ENCODE results near the gene P4HA2. TPM values are rescaled to one million over a fixed set of nuclear protein-coding genes. Genes with fewer than 3 reads are reported as not detected.

P4HA2 gene
- total and polyA plus RNA-seq, 2 donors (not counting 3 experiments of a cell fraction or from before 2014, with no cell fraction given), result 37.6 to 58.7 TPM

GRCh38 chr5:132253452-132254320 is 26.0 kb upstream of the P4HA2 start:
- intact Hi-C loops (cut with micrococcal nuclease), result no loop called here
- no peak for FAIRE-seq

GRCh38 chr5:132253008-132253441 is 25.4 kb upstream of the P4HA2 start:
- no peak for FAIRE-seq
- peaks cover 5% of the 10 kb centered on the region for H3K79me2 ChIP-seq (ENCODE audit: control insufficient read depth, insufficient read depth, low read length)
- no peaks in the 10 kb centered on the region for H3K9me1 ChIP-seq (replicated peaks; ENCODE audit: control insufficient read depth, extremely low read depth, insufficient read depth, low read length)
- no peak for DNase-seq (ENCODE audit: low read depth, low spot score)
- ChIA-PET POLR2A (no interaction called here), CTCF (interaction anchor here (8.3 kb wide), 1 partner anchor 15 kb away, joined by 63 read pairs; no protein-coding TSS in a partner anchor)
- no peak overlapping the region for H3K27ac ChIP-seq (ENCODE audit: insufficient read depth, low read depth, low read length)
- H2AFZ ChIP-seq (ENCODE audit: low read depth, low read length), result no peak overlapping the region
- BruUV-seq (replicated peaks), result no TSS peak
- intact Hi-C loops (cut with micrococcal nuclease) (no loop called here), dilution Hi-C loops (cut with MboI; ENCODE audit: extremely low pct_ligation_motif_present, low sequenced_read_pairs) (no loop called here)
- H3K4me2 ChIP-seq (ENCODE audit: insufficient read depth, low read length), result no peak overlapping the region
- H3K9ac ChIP-seq (replicated peaks; ENCODE audit: extremely low read depth, insufficient read depth, low read length), result no peak overlapping the region
- no peaks in the 10 kb centered on the region for H3K9me3 ChIP-seq (replicated peaks; ENCODE audit: control insufficient read depth, insufficient read depth, low read length)
- no peak for TF ChIP-seq POLR2AphosphoS5 (IDR thresholded peaks at IDR 0.05; ENCODE audit: insufficient read depth, low read depth, low read length)
- H3K36me3 ChIP-seq (ENCODE audit: control insufficient read depth in 2 of 2, extremely low read depth in 1 of 2, insufficient read depth in 2 of 2, low read length in 2 of 2), result no peaks in the 10 kb centered on the region
- no peaks in the 10 kb centered on the region for H3K27me3 ChIP-seq (ENCODE audit: control insufficient read depth in 2 of 2, insufficient read depth in 2 of 2, low read length in 2 of 2)
- no peak overlapping the region for H3K4me3 ChIP-seq (replicated peaks in 1 of 3; ENCODE audit: insufficient read depth in 1 of 3, low read depth in 1 of 3, low read length in 3 of 3)
- no peaks in the 10 kb centered on the region for H4K20me1 ChIP-seq (replicated peaks; ENCODE audit: control insufficient read depth, extremely low read depth, insufficient read depth, low read length)
- H3K4me1 ChIP-seq (ENCODE audit: control insufficient read depth, extremely low read depth, insufficient read depth, low read length), result peaks cover 2% of the 10 kb centered on the region

More at GRCh38 chr5:132253452-132254320, 26.0 kb upstream of the P4HA2 start:
- BruUV-seq (replicated peaks), result no TSS peak
- dilution Hi-C loops (cut with MboI; ENCODE audit: extremely low pct_ligation_motif_present, low sequenced_read_pairs), result no loop called here
- Histone ChIP-seq H3K27me3 (ENCODE audit: control insufficient read depth in 2 of 2, insufficient read depth in 2 of 2, low read length in 2 of 2) (no peaks in the 10 kb centered on the region), H3K9ac (replicated peaks; ENCODE audit: extremely low read depth, insufficient read depth, low read length) (no peak overlapping the region), H3K4me2 (ENCODE audit: insufficient read depth, low read length) (no peak overlapping the region), H3K79me2 (ENCODE audit: control insufficient read depth, insufficient read depth, low read length) (peaks cover 11% of the 10 kb centered on the region), H3K9me1 (replicated peaks; ENCODE audit: control insufficient read depth, extremely low read depth, insufficient read depth, low read length) (no peaks in the 10 kb centered on the region), H3K36me3 (ENCODE audit: control insufficient read depth in 2 of 2, extremely low read depth in 1 of 2, insufficient read depth in 2 of 2, low read length in 2 of 2) (no peaks in the 10 kb centered on the region), H3K4me1 (ENCODE audit: control insufficient read depth, extremely low read depth, insufficient read depth, low read length) (peaks cover 8% of the 10 kb centered on the region), H3K4me3 (replicated peaks in 1 of 3; ENCODE audit: insufficient read depth in 1 of 3, low read depth in 1 of 3, low read length in 3 of 3) (no peak overlapping the region), H4K20me1 (replicated peaks; ENCODE audit: control insufficient read depth, extremely low read depth, insufficient read depth, low read length) (no peaks in the 10 kb centered on the region), H2AFZ (ENCODE audit: low read depth, low read length) (no peak overlapping the region), H3K9me3 (replicated peaks; ENCODE audit: control insufficient read depth, insufficient read depth, low read length) (no peaks in the 10 kb centered on the region), H3K27ac (ENCODE audit: insufficient read depth, low read depth, low read length) (no peak overlapping the region)
- TF ChIP-seq MAX (IDR thresholded peaks at IDR 0.05; ENCODE audit: insufficient read depth, insufficient read length), result no peak
- no peak for TF ChIP-seq GATA2 (IDR thresholded peaks at IDR 0.05; ENCODE audit: insufficient read depth, insufficient read length, low read depth, low read length)
- TF ChIP-seq FOS (IDR thresholded peaks at IDR 0.05; ENCODE audit: borderline replicate concordance, insufficient read depth, low read length), result no peak
- TF ChIP-seq POLR2AphosphoS5 (IDR thresholded peaks at IDR 0.05; ENCODE audit: insufficient read depth, low read depth, low read length), result no peak
- no peak for TF ChIP-seq JUN (IDR thresholded peaks at IDR 0.05; ENCODE audit: borderline replicate concordance, insufficient read depth, insufficient read length, low read depth)
- no peak for TF ChIP-seq EZH2 (IDR thresholded peaks at IDR 0.05; ENCODE audit: borderline replicate concordance, low read depth, low read length, severe bottlenecking)
- no peak for DNase-seq (ENCODE audit: low read depth, low spot score)
- POLR2A ChIA-PET, result no interaction called here
- CTCF ChIA-PET, result interaction anchor here (1.0 to 8.3 kb wide), 3 partner anchors 10 to 16 kb away, joined by 3 to 63 read pairs (median 3); no protein-coding TSS in a partner anchor

All from endothelial cell of umbilical vein (primary cell).